Measurements from ENCODE around the gene HAPSTR1. TPM values are rescaled to one million over a fixed set of nuclear protein-coding genes. Genes with fewer than 3 reads are reported as not detected.

Gene HAPSTR1
- total and polyA plus RNA-seq, 2 donors (not counting 3 experiments of a cell fraction or from before 2014, with no cell fraction given) = 15.7 to 63.7 TPM

DNA sequence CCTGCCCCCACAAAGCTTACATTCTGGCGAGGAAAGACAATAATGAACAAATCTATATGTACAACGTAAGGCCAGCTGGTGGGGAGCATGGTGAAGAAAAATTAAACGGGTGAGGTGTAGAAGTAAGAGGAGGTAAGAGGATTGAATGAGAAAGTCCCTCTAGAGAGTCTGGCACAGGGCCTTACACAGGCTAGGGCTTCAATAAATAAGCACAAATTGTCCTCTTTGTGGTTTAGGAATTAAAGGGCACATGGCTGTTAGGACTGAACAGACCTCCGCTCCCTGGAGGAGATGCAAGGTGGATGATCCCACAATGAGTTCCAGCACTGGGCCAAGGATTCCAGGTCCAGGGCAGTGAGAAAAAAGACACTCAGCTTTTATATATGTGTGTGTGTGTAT lies 43.1 kb upstream of the HAPSTR1 start:
- peaks cover 15% of the 10 kb centered on the region for H3K4me1 ChIP-seq (ENCODE audit: control insufficient read depth, extremely low read depth, insufficient read depth, low read length)

DNA sequence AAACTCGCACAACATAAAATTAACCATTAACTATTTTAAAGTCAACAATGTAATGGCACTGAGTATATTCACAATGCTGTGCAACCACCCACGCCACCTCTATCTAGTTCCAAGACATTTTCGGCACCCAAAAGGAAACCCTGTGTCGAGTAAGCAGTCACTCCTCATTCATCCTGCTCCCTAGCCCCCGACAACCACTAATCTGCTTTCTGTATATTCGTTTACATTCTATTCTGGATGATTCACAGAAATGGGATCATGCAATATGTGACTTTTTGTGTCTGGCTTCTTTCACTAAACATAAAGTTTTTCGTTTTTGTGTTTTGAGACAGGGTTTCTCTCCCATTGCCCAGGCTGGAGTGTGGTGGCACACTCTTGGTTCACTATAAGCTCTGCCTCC lies 42.2 kb upstream of the HAPSTR1 start:
- FAIRE-seq = no peak
- ChIA-PET POLR2A (no interaction called here), CTCF (interaction anchor here (1.5 to 4.5 kb wide), 4 partner anchors 14 to 42 kb away, joined by 5 to 30 read pairs (median 6); partner anchors contain the start of gene HAPSTR1)
- Histone ChIP-seq H3K27ac (ENCODE audit: insufficient read depth, low read depth, low read length) (no peak overlapping the region), H3K4me2 (ENCODE audit: insufficient read depth, low read length) (no peak overlapping the region), H3K9me1 (replicated peaks; ENCODE audit: control insufficient read depth, extremely low read depth, insufficient read depth, low read length) (no peaks in the 10 kb centered on the region), H3K9ac (replicated peaks; ENCODE audit: extremely low read depth, insufficient read depth, low read length) (no peak overlapping the region), H3K79me2 (ENCODE audit: control insufficient read depth, insufficient read depth, low read length) (no peaks in the 10 kb centered on the region), H3K9me3 (replicated peaks; ENCODE audit: control insufficient read depth, insufficient read depth, low read length) (no peaks in the 10 kb centered on the region), H3K36me3 (ENCODE audit: control insufficient read depth in 2 of 2, extremely low read depth in 1 of 2, insufficient read depth in 2 of 2, low read length in 2 of 2) (no peaks in the 10 kb centered on the region), H3K4me3 (replicated peaks in 1 of 3; ENCODE audit: insufficient read depth in 1 of 3, low read depth in 1 of 3, low read length in 3 of 3) (no peak overlapping the region), H3K4me1 (ENCODE audit: control insufficient read depth, extremely low read depth, insufficient read depth, low read length) (peaks cover 15% of the 10 kb centered on the region), H3K27me3 (ENCODE audit: control insufficient read depth in 2 of 2, insufficient read depth in 2 of 2, low read length in 2 of 2) (no peaks in the 10 kb centered on the region), H4K20me1 (replicated peaks; ENCODE audit: control insufficient read depth, extremely low read depth, insufficient read depth, low read length) (no peaks in the 10 kb centered on the region), H2AFZ (ENCODE audit: low read depth, low read length) (no peak overlapping the region)
- no peak for TF ChIP-seq JUN (IDR thresholded peaks at IDR 0.05; ENCODE audit: borderline replicate concordance, insufficient read depth, insufficient read length, low read depth)
- TF ChIP-seq GATA2 (IDR thresholded peaks at IDR 0.05; ENCODE audit: insufficient read depth, insufficient read length, low read depth, low read length) = no peak
- TF ChIP-seq, protein P1, sequence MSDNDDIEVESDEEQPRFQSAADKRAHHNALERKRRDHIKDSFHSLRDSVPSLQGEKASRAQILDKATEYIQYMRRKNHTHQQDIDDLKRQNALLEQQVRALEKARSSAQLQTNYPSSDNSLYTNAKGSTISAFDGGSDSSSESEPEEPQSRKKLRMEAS (IDR thresholded peaks at IDR 0.05; ENCODE audit: insufficient read depth, insufficient read length) = no peak
- no peak for TF ChIP-seq MYC (IDR thresholded peaks at IDR 0.05; ENCODE audit: low read depth, low read length)
- no peak for TF ChIP-seq POLR2A (IDR thresholded peaks at IDR 0.05; ENCODE audit: low read depth, low read length)
- TF ChIP-seq EZH2 (IDR thresholded peaks at IDR 0.05; ENCODE audit: borderline replicate concordance, low read depth, low read length, severe bottlenecking) = no peak
- no peak for TF ChIP-seq FOS (IDR thresholded peaks at IDR 0.05; ENCODE audit: borderline replicate concordance, insufficient read depth, low read length)
- TF ChIP-seq, protein P2, sequence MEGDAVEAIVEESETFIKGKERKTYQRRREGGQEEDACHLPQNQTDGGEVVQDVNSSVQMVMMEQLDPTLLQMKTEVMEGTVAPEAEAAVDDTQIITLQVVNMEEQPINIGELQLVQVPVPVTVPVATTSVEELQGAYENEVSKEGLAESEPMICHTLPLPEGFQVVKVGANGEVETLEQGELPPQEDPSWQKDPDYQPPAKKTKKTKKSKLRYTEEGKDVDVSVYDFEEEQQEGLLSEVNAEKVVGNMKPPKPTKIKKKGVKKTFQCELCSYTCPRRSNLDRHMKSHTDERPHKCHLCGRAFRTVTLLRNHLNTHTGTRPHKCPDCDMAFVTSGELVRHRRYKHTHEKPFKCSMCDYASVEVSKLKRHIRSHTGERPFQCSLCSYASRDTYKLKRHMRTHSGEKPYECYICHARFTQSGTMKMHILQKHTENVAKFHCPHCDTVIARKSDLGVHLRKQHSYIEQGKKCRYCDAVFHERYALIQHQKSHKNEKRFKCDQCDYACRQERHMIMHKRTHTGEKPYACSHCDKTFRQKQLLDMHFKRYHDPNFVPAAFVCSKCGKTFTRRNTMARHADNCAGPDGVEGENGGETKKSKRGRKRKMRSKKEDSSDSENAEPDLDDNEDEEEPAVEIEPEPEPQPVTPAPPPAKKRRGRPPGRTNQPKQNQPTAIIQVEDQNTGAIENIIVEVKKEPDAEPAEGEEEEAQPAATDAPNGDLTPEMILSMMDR (IDR thresholded peaks at IDR 0.05; ENCODE audit: extremely low read depth in 1 of 2, insufficient read depth in 1 of 2, low read depth in 1 of 2, low read length in 2 of 2) = no peak
- TF ChIP-seq POLR2AphosphoS5 (IDR thresholded peaks at IDR 0.05; ENCODE audit: insufficient read depth, low read depth, low read length) = no peak
- DNase-seq (ENCODE audit: low read depth, low spot score) = no peak
- dilution Hi-C loops (cut with MboI; ENCODE audit: extremely low pct_ligation_motif_present, low sequenced_read_pairs) (no loop called here), intact Hi-C loops (cut with micrococcal nuclease) (loop anchor here (5.0 kb wide), 1 partner anchor 87 kb away; the partner anchor contains the start of gene USP7)
- BruUV-seq (replicated peaks) = no TSS peak

More for the DNA sequence above, 43.1 kb upstream of the HAPSTR1 start:
- TF ChIP-seq JUN (IDR thresholded peaks at IDR 0.05; ENCODE audit: borderline replicate concordance, insufficient read depth, insufficient read length, low read depth) = no peak
- Histone ChIP-seq H3K9ac (replicated peaks; ENCODE audit: extremely low read depth, insufficient read depth, low read length) (peak overlapping the region; percentile 74), H3K79me2 (ENCODE audit: control insufficient read depth, insufficient read depth, low read length) (no peaks in the 10 kb centered on the region), H3K4me3 (replicated peaks in 1 of 3; ENCODE audit: insufficient read depth in 1 of 3, low read depth in 1 of 3, low read length in 3 of 3) (no peak overlapping the region), H3K27me3 (ENCODE audit: control insufficient read depth in 2 of 2, insufficient read depth in 2 of 2, low read length in 2 of 2) (no peaks in the 10 kb centered on the region), H4K20me1 (replicated peaks; ENCODE audit: control insufficient read depth, extremely low read depth, insufficient read depth, low read length) (no peaks in the 10 kb centered on the region), H3K36me3 (ENCODE audit: control insufficient read depth in 2 of 2, extremely low read depth in 1 of 2, insufficient read depth in 2 of 2, low read length in 2 of 2) (no peaks in the 10 kb centered on the region), H3K4me2 (ENCODE audit: insufficient read depth, low read length) (peak overlapping the region; percentile 52), H3K9me1 (replicated peaks; ENCODE audit: control insufficient read depth, extremely low read depth, insufficient read depth, low read length) (no peaks in the 10 kb centered on the region), H3K9me3 (replicated peaks; ENCODE audit: control insufficient read depth, insufficient read depth, low read length) (no peaks in the 10 kb centered on the region), H2AFZ (ENCODE audit: low read depth, low read length) (peak overlapping the region; percentile 60), H3K27ac (ENCODE audit: insufficient read depth, low read depth, low read length) (peak overlapping the region; percentile 94)
- FAIRE-seq (no peak), DNase-seq (ENCODE audit: low read depth, low spot score) (no peak)
- ChIA-PET CTCF (interaction anchor here (0.7 to 4.5 kb wide), 10 partner anchors 15 to 180 kb away, joined by 3 to 32 read pairs (median 4); partner anchors contain the start of genes CARHSP1 and HAPSTR1), POLR2A (interaction anchor here (1.1 to 1.4 kb wide), 2 partner anchors 31 to 43 kb away, joined by 3 to 12 read pairs; partner anchors contain the start of gene HAPSTR1)
- dilution Hi-C loops (cut with MboI; ENCODE audit: extremely low pct_ligation_motif_present, low sequenced_read_pairs) (no loop called here), intact Hi-C loops (cut with micrococcal nuclease) (loop anchor here (1.0 to 5.0 kb wide), 2 partner anchors 43 to 86 kb away; partner anchors contain the start of genes HAPSTR1 and USP7)
- BruUV-seq (replicated peaks) = no TSS peak
